ENCODE measurements around the gene STK24. TPM values are rescaled to one million over a fixed set of nuclear protein-coding genes. Genes with fewer than 3 reads are reported as not detected.

The STK24 gene
- total RNA-seq, 1 experiment from 2014 or later: 82.1 TPM

DNA sequence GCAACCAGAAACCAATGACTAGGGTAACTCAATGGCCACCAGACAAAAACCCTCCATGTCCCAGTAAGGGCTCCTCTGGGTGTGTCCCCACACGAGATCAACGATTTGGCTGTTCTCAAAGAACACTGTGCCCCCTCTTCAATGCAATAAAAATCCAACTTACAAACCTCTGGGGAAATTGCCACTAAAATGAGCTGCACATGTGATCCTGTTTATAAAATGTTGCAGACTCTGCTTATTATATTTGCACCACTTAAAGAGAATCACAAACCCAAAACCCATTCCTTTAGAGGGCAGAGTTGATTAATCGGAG is 80.5 kb downstream of the STK24 start:
- Histone ChIP-seq H3K27me3 (no peaks in the 10 kb centered on the region), H3K36me3 (peaks cover 7% of the 10 kb centered on the region), H3K4me3 (no peak overlapping the region), H3K9me3 (no peaks in the 10 kb centered on the region)
- no peak for DNase-seq

DNA sequence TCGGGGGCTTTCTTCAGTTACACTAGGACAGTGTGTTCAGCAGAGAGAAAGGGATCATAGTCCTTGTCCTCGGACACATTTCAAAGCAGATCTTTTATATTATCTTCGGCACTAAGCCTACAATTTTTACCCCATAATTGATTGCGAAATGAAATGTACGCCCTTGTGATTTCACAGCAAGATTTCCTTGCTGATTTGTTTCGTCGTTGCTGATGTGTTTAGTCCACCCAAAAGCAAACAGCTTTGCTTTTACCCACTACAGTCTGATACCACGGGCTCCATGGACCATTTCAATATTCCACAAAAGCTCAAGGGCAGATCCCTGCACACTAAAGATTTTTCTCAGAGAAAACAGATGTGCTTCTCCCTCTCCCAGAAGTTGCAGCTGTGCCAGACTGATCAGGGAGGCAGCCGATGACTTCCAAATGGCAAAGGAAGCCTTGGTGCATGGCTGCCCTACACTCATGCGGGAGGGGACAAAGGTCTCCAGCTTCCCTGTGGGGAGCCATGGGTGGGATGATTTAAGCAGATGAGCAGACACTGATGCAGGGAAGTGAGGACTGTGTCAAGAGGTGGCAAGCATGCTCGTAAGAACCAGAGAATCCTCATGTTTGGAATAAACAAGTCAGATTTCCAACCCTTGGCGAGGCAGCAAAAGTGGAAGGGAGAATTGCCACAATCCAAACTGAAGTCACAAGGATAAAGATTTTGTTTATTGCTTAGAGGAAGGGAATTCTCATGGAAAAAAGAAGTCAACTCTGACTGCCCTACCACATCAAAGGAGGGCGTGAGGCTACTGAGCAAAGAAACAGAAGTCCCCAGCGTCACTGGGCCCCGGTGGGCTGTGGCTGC is 81.1 kb downstream of the STK24 start:
- no peak for DNase-seq
- H3K36me3 ChIP-seq: peaks cover 7% of the 10 kb centered on the region
- H3K27me3 ChIP-seq: no peaks in the 10 kb centered on the region
- H3K9me3 ChIP-seq: no peaks in the 10 kb centered on the region
- H3K4me3 ChIP-seq: no peak overlapping the region

DNA sequence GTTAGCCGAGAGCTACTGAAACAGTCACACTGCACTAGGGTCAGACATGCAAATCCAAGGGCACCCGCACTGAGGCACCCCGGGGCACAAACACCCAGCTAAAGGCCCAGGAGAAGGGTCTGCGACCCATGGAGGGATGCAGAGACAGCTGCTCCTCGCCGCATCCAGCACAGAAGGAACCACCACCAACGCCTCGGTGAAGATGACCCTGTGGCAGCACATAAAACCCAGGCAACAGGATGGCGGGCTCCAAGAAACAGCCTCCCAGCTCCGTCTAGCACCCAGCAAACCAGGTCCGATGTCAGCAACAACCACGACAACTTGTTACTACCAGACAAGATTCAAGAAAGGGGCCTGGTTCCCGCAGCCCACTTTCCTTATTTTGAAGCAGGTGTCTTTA is 82.1 kb downstream of the STK24 start:
- Histone ChIP-seq H3K27me3 (no peaks in the 10 kb centered on the region), H3K9me3 (no peaks in the 10 kb centered on the region), H3K4me3 (no peak overlapping the region), H3K36me3 (peaks cover 7% of the 10 kb centered on the region)
- no peak for DNase-seq

DNA sequence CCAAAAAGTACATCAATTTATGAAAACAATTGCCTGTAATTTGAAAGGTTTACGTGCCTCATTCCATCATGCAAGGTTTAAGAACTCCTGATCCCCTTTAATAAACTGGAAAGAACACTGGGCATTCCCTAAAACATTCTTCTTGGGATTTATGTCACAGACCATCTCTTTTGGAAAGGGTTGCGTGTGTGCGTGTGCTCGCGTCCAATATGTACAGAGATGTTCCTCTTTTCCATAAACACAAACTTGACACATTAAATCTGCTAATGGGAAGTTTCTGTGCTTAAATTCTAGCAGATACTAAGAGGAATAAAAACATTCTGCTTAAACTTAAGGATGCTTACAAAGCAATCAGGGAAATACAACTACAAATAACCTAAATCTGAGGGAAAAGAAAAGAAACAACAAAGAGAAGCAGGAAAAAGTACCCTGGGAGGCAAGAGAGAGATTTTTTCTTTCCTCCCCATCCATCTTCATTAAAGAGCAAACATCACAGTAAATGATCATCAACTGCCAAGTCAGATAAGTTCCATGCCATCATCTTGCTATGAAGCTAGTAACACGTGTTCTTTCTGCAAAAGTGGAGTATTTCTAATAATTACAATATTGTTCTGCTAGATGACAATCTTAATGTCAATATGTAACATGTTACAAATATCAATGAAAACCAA is 83.7 kb downstream of the STK24 start:
- Histone ChIP-seq H3K9me3 (no peaks in the 10 kb centered on the region), H3K36me3 (peaks cover 2% of the 10 kb centered on the region), H3K27me3 (no peaks in the 10 kb centered on the region), H3K4me3 (no peak overlapping the region)
- no peak for DNase-seq

DNA sequence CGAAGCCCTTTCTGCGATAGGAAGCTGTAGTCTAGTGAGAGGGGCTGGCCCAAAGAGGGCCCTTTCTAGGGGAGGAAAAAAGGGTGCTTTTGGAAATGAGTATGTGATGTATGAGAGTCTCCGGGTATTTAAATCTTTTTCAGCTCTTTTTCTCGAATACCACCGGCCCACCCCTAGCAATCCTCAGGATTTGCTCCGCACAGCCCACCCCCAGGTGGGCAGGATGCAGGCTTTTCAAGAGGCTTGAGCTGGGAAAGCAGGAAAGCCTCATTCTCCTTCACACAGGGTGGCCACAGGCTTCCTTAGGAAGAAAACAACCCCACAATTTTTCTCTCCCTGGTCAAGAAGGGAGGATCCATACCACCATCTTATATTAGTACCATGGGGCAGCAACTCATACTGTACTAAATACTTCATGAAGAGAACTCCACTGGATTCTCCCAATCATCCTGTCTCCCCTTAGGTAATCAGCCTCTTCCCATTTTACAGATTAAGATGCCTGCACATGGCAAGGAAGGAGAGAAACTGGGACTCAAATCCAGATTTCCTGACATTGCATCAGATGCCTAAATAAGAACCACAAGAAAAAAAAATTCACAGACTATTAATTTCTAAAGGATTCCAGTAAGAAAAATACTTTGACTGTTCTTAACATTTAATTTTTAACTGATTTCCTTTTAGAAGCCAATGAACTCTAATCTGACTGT is 84.4 kb downstream of the STK24 start:
- DNase-seq: no peak
- Histone ChIP-seq H3K9me3 (no peaks in the 10 kb centered on the region), H3K27me3 (no peaks in the 10 kb centered on the region), H3K4me3 (no peak overlapping the region), H3K36me3 (no peaks in the 10 kb centered on the region; the same call in none of the 2 replicates)

DNA sequence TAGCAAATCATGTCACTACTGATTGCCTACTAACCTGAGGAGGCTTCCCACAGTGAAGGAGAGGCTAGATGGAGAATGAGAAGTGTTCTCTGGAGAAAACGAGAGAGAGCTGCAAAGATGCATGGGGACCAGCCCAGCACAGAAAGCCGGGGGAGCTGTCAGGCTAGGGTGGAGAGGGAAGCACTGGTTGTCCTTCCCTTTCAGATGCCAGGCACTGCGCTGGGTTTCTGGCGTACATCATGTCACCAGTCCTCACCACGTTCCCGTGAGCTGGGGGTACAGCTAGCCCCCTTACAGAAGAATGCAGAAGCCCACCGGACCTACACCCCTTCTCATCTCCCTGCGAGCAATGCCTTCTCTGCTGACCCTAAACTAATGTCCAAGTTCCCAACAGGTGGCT is 86.0 kb downstream of the STK24 start:
- H3K36me3 ChIP-seq: no peaks in the 10 kb centered on the region; the same call in 1 of the 2 replicates
- H3K4me3 ChIP-seq: no peak overlapping the region
- DNase-seq: no peak
- H3K27me3 ChIP-seq: no peaks in the 10 kb centered on the region
- H3K9me3 ChIP-seq: no peaks in the 10 kb centered on the region

DNA sequence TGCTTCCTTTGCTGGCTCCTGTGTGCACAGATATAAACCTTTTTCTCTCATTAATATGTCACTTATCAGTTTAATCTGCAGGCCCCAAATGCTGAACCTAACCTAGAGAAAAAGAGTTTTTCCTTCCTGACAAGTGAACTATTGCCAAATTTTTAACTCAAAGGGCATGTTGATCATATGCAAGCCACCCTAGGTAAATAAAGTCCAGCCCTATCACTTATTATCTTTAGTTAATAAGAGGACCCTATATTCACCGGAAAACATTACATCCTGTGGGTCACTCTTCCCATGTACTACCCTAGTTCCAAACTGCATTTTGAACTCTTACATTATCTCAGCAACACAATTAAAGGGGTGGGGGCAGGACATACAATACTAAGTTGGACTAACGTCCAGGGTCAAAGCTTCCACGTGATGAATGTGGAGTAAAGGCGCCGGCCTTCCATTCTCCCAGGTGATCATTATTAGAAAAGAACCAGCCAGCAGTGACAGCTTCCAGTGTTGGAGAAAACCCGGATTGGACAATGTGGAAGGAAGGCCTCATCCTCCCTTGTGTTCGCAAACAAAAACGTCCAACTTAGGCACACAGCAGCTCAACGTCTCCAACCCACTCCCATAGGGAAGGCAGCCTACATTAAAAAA is 86.6 kb downstream of the STK24 start:
- Histone ChIP-seq H3K4me3 (no peak overlapping the region), H3K36me3 (no peaks in the 10 kb centered on the region; the same call in 1 of the 2 replicates), H3K27me3 (no peaks in the 10 kb centered on the region), H3K9me3 (no peaks in the 10 kb centered on the region)
- DNase-seq: no peak

DNA sequence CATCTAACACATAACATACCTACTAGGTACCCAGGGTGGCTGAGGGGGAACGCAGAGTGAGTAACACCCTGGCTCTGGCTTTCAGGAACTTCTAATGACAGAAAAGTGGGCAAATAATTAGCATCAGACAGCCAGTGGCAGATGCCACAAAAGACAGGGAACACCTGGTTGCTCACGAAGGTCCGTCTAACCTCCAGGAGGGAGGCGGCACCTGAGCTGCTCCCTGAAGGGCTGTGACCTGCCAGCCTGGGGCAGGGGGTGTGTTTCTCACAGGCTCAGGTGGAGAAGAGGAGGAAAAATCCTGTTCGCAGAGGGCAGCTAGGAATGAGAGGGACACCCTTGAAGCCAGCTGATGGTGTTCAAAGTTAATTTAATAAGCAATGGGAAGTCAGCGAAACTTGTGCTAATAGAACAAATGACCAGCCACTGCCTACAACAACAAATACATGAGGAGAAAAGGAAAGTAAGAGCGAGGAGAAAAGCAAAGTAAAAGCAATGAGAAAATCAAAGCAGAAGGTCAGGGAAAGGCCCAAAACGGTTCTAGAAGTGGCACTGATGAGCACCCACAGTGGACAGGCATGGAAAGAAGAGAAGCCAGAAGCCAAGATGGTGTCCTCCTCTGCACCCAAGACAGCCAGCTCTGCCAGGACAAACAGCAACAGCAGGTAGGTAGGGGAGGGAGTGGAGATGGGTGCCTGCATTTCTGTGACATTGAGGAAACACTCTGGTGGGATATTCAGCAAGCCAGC is 87.3 kb downstream of the STK24 start:
- Histone ChIP-seq H3K27me3 (no peaks in the 10 kb centered on the region), H3K9me3 (no peaks in the 10 kb centered on the region), H3K4me3 (no peak overlapping the region), H3K36me3 (no peaks in the 10 kb centered on the region; the same call in 1 of the 2 replicates)
- DNase-seq: no peak

DNA sequence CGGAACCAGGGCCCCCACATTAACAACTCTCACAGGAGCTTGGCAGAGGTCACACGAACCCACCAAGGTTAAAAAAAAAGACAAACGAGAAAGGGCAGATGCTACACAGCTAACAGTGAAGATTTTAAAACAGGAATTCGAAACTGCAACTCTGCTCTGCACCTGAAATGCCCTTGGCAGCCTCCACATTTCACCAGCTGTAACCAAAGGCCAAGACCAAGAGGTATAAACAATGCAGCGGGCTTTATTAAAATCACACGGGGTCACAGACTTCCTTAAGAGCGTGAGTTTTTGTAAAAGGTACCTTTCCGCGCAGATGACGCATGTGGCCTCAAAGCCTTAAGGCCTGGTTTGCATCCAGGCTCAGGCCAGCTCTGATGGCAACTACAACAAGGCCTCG is 88.2 kb downstream of the STK24 start:
- Histone ChIP-seq H3K27me3 (no peaks in the 10 kb centered on the region), H3K4me3 (no peak overlapping the region), H3K9me3 (no peaks in the 10 kb centered on the region), H3K36me3 (no peaks in the 10 kb centered on the region; the same call in 1 of the 2 replicates)
- DNase-seq: no peak

DNA sequence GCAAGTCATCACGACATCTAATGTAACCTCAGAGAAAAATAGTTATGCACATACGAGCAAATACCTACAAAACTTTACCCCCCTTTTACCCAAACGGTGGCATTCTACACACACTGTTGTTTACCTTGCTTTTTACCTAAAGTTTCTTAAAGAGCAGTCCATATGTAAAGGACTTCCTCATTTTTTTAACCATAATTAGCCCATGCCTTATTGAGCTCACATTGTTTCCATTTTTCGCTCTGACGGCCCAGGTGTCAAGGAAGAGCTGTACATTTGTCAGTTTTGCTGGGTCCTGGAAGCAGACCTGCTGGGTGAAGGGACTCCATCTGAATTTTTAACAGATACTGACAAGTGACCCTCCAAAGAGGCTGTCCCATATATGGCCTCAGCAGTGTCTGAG is 89.4 kb downstream of the STK24 start:
- H3K27me3 ChIP-seq: no peaks in the 10 kb centered on the region
- H3K9me3 ChIP-seq: no peaks in the 10 kb centered on the region
- H3K36me3 ChIP-seq: no peaks in the 10 kb centered on the region; the same call in 1 of the 2 replicates
- DNase-seq: no peak
- H3K4me3 ChIP-seq: no peak overlapping the region

DNA sequence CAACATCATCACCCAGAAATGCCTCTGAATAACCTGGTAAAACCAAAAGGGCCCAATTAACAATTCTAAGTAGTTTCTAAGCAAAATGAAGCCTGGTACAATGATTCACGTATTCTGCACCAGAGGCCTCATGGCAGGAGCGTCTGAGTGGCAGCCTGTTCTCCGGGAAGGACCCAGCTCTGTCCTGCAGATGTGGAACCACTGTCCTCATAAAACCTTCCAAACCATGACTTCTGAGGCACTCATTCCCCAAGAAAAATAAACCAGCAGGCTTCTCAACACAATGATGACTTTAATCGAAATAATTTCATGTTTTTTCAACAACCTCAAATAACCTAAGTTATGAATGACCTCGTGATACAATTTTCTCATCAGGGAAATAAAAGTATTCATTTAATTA is 89.9 kb downstream of the STK24 start:
- no peaks in the 10 kb centered on the region for H3K9me3 ChIP-seq
- no peaks in the 10 kb centered on the region; the same call in 1 of the 2 replicates for H3K36me3 ChIP-seq
- H3K4me3 ChIP-seq: no peak overlapping the region
- DNase-seq: no peak
- no peaks in the 10 kb centered on the region for H3K27me3 ChIP-seq

DNA sequence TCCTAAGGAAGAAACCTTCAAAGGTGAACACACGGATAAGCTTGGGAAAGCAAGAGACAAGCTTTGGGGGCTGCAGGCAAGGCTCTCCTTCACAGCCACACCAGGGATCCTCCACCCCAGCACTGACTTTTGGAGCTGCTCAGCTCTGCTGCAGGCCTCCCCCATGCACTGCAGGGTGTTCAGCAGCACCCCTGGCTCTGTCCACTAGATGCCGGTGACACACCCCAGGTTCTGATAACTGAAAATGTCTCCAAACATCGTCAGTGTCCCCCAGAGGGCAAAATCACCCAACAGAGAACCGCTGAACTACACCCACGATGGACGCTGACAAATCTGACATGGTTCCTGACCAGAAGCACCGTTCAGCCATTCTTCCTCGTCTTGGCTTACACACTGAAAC is 90.5 kb downstream of the STK24 start:
- Histone ChIP-seq H3K9me3 (no peaks in the 10 kb centered on the region), H3K36me3 (peaks cover 3% of the 10 kb centered on the region), H3K4me3 (no peak overlapping the region), H3K27me3 (no peaks in the 10 kb centered on the region)
- no peak for DNase-seq

DNA sequence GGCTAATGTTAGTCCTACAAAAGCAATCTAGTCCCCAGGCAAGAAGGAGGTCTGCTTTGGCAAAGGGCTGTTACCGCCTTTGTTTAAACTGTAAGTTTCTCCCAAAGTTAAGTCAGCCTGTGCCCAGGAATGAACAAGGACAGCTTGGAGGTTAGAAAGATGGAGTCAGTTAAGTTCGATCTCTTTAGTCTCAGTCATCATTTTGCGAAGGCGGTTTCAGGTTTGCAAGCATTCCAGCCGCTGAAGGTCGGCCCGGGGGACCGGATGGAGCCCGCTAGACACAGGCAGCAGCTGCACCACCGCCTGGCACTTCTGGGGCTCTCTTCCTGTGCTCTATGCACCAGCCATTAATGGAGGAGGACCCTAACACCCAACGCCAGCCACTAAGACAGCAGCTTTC is 91.3 kb downstream of the STK24 start:
- Histone ChIP-seq H3K27me3 (no peaks in the 10 kb centered on the region), H3K9me3 (no peaks in the 10 kb centered on the region), H3K36me3 (peaks cover 9% of the 10 kb centered on the region), H3K4me3 (no peak overlapping the region)
- DNase-seq: no peak

DNA sequence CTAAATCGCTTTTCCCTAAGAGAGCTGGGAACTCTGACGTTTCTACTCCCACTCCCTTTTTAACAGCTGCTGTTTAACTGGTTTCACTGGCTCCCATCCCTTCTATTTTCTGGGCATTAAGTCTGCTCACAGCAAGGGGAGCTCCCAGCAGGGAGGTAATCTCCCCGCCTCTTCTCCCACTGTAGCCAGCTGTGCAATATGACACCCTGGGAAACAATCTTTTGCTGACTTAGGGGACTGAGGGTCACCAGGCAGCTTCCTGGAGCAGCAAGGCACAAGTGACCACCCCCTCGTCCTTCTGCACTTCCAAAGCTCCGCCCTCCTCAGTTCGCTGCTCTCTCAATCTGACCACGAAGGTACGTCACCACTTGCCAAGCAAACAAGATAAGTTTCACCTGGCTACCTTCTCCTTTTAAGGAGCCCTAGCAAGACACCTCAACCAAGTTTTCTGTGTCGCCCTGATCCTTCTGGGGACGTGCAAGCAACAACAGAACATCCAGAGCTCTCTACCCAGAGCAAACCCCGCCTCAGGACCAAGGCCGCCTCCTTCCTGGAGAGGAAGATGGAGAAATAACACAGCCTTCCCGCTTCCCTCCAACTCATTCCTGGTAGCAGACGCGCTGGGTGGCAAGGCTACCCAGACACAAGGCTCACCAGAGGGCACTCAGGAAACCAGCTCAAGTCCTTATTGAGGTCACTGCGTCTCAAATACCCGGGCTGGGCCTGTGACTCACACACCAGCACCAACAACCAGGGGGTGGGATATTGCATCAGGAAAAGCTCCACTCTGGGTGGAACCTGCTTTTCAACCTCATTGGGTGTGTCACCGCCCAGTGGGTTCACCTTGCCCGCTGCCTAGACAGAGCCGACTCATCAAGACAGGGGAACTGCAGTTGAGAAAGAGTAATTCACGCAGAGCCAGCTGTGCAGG is 92.4 kb downstream of the STK24 start:
- no peaks in the 10 kb centered on the region for H3K27me3 ChIP-seq
- H3K36me3 ChIP-seq: peaks cover 9% of the 10 kb centered on the region
- H3K9me3 ChIP-seq: no peaks in the 10 kb centered on the region
- no peak overlapping the region for H3K4me3 ChIP-seq
- DNase-seq: peak; percentile 96

DNA sequence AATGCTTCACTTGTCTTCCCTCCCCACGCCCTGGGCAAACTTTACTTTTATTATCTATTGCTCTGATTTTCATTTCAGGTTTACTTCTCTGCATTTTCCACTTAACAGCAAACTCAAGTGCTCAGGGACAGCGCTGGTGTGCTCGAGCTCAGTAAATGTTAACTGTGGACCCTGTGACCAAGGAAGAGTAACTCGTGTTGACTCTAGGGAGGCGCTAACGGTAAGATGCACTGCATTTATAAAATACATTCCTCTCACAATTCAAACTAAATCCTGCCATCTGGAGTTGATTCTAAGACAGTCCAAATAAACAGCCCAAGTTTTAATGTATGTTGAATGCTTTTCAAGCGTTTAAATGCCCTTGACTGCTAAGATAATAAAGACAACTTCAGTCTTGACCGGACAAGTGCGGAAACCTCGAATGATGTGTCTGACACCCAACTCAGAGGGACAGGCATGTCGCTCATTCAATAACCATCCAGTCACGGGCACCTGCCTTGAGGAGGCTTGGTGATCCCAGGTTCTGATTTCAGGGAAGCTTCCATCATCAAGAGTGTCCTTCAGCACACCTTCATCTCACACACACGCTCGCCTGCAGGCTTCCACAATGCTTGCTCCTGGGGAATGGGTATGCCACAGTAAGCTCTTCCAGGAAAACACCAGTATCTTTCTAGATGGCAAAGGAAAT is 93.2 kb downstream of the STK24 start:
- no peak for DNase-seq
- H3K36me3 ChIP-seq: peaks cover 9% of the 10 kb centered on the region
- no peak overlapping the region for H3K4me3 ChIP-seq
- H3K27me3 ChIP-seq: no peaks in the 10 kb centered on the region
- H3K9me3 ChIP-seq: no peaks in the 10 kb centered on the region

Measured in MG63 (cell line).